Measurements from ENCODE around the gene NSMCE4A. TPM values are rescaled to one million over a fixed set of nuclear protein-coding genes. Genes with fewer than 3 reads are reported as not detected.

Gene NSMCE4A
- total and polyA plus RNA-seq, 2 of the 8 experiments (the other 6 are each of a cell fraction or from before 2014, with no cell fraction given), result 48.6 to 66.0 TPM

DNA sequence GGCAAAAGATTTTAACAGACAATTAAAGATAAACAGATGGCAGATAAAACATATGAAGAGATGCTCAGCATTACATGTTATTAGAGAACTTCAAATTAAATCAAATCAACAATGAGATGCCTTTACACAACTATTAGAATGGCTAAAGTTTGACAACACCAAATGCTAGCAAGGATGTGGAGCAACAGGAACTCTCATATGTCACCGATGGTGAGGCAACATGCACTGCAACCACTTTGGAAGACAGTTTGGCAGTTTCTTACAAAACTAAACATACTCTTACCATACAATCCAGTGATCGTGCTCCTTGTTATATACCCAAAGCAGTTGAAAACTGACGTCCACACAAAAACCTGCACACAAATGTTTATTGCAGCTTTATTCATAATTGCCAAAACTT, 33.5 kb downstream of the NSMCE4A start (continued):
- TF ChIP-seq, protein P1, sequence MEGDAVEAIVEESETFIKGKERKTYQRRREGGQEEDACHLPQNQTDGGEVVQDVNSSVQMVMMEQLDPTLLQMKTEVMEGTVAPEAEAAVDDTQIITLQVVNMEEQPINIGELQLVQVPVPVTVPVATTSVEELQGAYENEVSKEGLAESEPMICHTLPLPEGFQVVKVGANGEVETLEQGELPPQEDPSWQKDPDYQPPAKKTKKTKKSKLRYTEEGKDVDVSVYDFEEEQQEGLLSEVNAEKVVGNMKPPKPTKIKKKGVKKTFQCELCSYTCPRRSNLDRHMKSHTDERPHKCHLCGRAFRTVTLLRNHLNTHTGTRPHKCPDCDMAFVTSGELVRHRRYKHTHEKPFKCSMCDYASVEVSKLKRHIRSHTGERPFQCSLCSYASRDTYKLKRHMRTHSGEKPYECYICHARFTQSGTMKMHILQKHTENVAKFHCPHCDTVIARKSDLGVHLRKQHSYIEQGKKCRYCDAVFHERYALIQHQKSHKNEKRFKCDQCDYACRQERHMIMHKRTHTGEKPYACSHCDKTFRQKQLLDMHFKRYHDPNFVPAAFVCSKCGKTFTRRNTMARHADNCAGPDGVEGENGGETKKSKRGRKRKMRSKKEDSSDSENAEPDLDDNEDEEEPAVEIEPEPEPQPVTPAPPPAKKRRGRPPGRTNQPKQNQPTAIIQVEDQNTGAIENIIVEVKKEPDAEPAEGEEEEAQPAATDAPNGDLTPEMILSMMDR (IDR thresholded peaks at IDR 0.05; ENCODE audit: control extremely low read depth in 1 of 3, insufficient read depth in 1 of 3, low read depth in 1 of 3, low read length in 3 of 3), result no peak
- no peak for TF ChIP-seq NANOG (IDR thresholded peaks at IDR 0.05; ENCODE audit: insufficient read depth, low read depth, low read length, poor library complexity, severe bottlenecking)

Data from H1 (cell line).